ENCODE results near the gene TPO.

Gene TPO

GRCh38 chr2:1478311-1479305, 65.3 kb downstream of the TPO start:
- Histone ChIP-seq H3K4me3 (ENCODE audit: low read depth, low read length) (no peak overlapping the region), H3K36me3 (ENCODE audit: control insufficient read depth, insufficient read depth, low read length) (no peaks in the 10 kb centered on the region), H3K9me3 (ENCODE audit: control insufficient read depth, insufficient read depth, low read length) (no peaks in the 10 kb centered on the region), H3K27me3 (ENCODE audit: control insufficient read depth, insufficient read depth, low read length) (no peaks in the 10 kb centered on the region), H3K9ac (ENCODE audit: low read depth, low read length) (no peak overlapping the region), H3K4me1 (ENCODE audit: control insufficient read depth, insufficient read depth, low read length) (no peaks in the 10 kb centered on the region)

GRCh38 chr2:1479346-1479745, 66.1 kb downstream of the TPO start:
- Histone ChIP-seq H3K4me1 (ENCODE audit: control insufficient read depth, insufficient read depth, low read length) (no peaks in the 10 kb centered on the region), H3K9me3 (ENCODE audit: control insufficient read depth, insufficient read depth, low read length) (no peaks in the 10 kb centered on the region), H3K4me3 (ENCODE audit: low read depth, low read length) (no peak overlapping the region), H3K9ac (ENCODE audit: low read depth, low read length) (no peak overlapping the region), H3K36me3 (ENCODE audit: control insufficient read depth, insufficient read depth, low read length) (no peaks in the 10 kb centered on the region), H3K27me3 (ENCODE audit: control insufficient read depth, insufficient read depth, low read length) (no peaks in the 10 kb centered on the region)

GRCh38 chr2:1480671-1481076, 67.4 kb downstream of the TPO start:
- Histone ChIP-seq H3K27me3 (ENCODE audit: control insufficient read depth, insufficient read depth, low read length) (no peaks in the 10 kb centered on the region), H3K36me3 (ENCODE audit: control insufficient read depth, insufficient read depth, low read length) (no peaks in the 10 kb centered on the region), H3K9ac (ENCODE audit: low read depth, low read length) (no peak overlapping the region), H3K4me3 (ENCODE audit: low read depth, low read length) (no peak overlapping the region), H3K4me1 (ENCODE audit: control insufficient read depth, insufficient read depth, low read length) (no peaks in the 10 kb centered on the region), H3K9me3 (ENCODE audit: control insufficient read depth, insufficient read depth, low read length) (no peaks in the 10 kb centered on the region)

- no peak overlapping the region for H3K9ac ChIP-seq (ENCODE audit: low read depth, low read length)
- no peaks in the 10 kb centered on the region for H3K9me3 ChIP-seq (ENCODE audit: control insufficient read depth, insufficient read depth, low read length)
- no peaks in the 10 kb centered on the region for H3K36me3 ChIP-seq (ENCODE audit: control insufficient read depth, insufficient read depth, low read length)
- no peaks in the 10 kb centered on the region for H3K27me3 ChIP-seq (ENCODE audit: control insufficient read depth, insufficient read depth, low read length)
- H3K4me1 ChIP-seq (ENCODE audit: control insufficient read depth, insufficient read depth, low read length): no peaks in the 10 kb centered on the region
- H3K4me3 ChIP-seq (ENCODE audit: low read depth, low read length): no peak overlapping the region
Observed at GRCh38 chr2:1481406-1482252, 68.4 kb downstream of the TPO start.

- no peak overlapping the region for H3K9ac ChIP-seq (ENCODE audit: low read depth, low read length)
- no peak overlapping the region for H3K4me3 ChIP-seq (ENCODE audit: low read depth, low read length)
- H3K27me3 ChIP-seq (ENCODE audit: control insufficient read depth, insufficient read depth, low read length): no peaks in the 10 kb centered on the region
- no peaks in the 10 kb centered on the region for H3K9me3 ChIP-seq (ENCODE audit: control insufficient read depth, insufficient read depth, low read length)
- no peaks in the 10 kb centered on the region for H3K36me3 ChIP-seq (ENCODE audit: control insufficient read depth, insufficient read depth, low read length)
- H3K4me1 ChIP-seq (ENCODE audit: control insufficient read depth, insufficient read depth, low read length): no peaks in the 10 kb centered on the region
Observed at GRCh38 chr2:1482253-1482675, 69.0 kb downstream of the TPO start.

- H3K4me1 ChIP-seq (ENCODE audit: control insufficient read depth, insufficient read depth, low read length): no peaks in the 10 kb centered on the region
- no peaks in the 10 kb centered on the region for H3K9me3 ChIP-seq (ENCODE audit: control insufficient read depth, insufficient read depth, low read length)
- no peaks in the 10 kb centered on the region for H3K36me3 ChIP-seq (ENCODE audit: control insufficient read depth, insufficient read depth, low read length)
- H3K9ac ChIP-seq (ENCODE audit: low read depth, low read length): no peak overlapping the region
- H3K4me3 ChIP-seq (ENCODE audit: low read depth, low read length): no peak overlapping the region
- no peaks in the 10 kb centered on the region for H3K27me3 ChIP-seq (ENCODE audit: control insufficient read depth, insufficient read depth, low read length)
Observed at GRCh38 chr2:1482981-1483380, 69.7 kb downstream of the TPO start.

- no peaks in the 10 kb centered on the region for H3K27me3 ChIP-seq (ENCODE audit: control insufficient read depth, insufficient read depth, low read length)
- no peaks in the 10 kb centered on the region for H3K36me3 ChIP-seq (ENCODE audit: control insufficient read depth, insufficient read depth, low read length)
- H3K4me3 ChIP-seq (ENCODE audit: low read depth, low read length): no peak overlapping the region
- no peaks in the 10 kb centered on the region for H3K9me3 ChIP-seq (ENCODE audit: control insufficient read depth, insufficient read depth, low read length)
- no peaks in the 10 kb centered on the region for H3K4me1 ChIP-seq (ENCODE audit: control insufficient read depth, insufficient read depth, low read length)
- no peak overlapping the region for H3K9ac ChIP-seq (ENCODE audit: low read depth, low read length)
Observed at GRCh38 chr2:1483551-1483950, 70.3 kb downstream of the TPO start.

GRCh38 chr2:1484131-1484884, 71.0 kb downstream of the TPO start:
- Histone ChIP-seq H3K4me1 (ENCODE audit: control insufficient read depth, insufficient read depth, low read length) (no peaks in the 10 kb centered on the region), H3K4me3 (ENCODE audit: low read depth, low read length) (no peak overlapping the region), H3K9ac (ENCODE audit: low read depth, low read length) (no peak overlapping the region), H3K27me3 (ENCODE audit: control insufficient read depth, insufficient read depth, low read length) (no peaks in the 10 kb centered on the region), H3K36me3 (ENCODE audit: control insufficient read depth, insufficient read depth, low read length) (no peaks in the 10 kb centered on the region), H3K9me3 (ENCODE audit: control insufficient read depth, insufficient read depth, low read length) (no peaks in the 10 kb centered on the region)

GRCh38 chr2:1486670-1487069, 73.4 kb downstream of the TPO start:
- H3K9ac ChIP-seq (ENCODE audit: low read depth, low read length): no peak overlapping the region

GRCh38 chr2:1487758-1488157, 74.5 kb downstream of the TPO start:
- Histone ChIP-seq H3K9me3 (ENCODE audit: control insufficient read depth, insufficient read depth, low read length) (no peaks in the 10 kb centered on the region), H3K4me3 (ENCODE audit: low read depth, low read length) (no peak overlapping the region), H3K27me3 (ENCODE audit: control insufficient read depth, insufficient read depth, low read length) (no peaks in the 10 kb centered on the region), H3K9ac (ENCODE audit: low read depth, low read length) (no peak overlapping the region), H3K36me3 (ENCODE audit: control insufficient read depth, insufficient read depth, low read length) (no peaks in the 10 kb centered on the region), H3K4me1 (ENCODE audit: control insufficient read depth, insufficient read depth, low read length) (no peaks in the 10 kb centered on the region)

More at GRCh38 chr2:1486670-1487069, 73.4 kb downstream of the TPO start:
- H3K27me3 ChIP-seq (ENCODE audit: control insufficient read depth, insufficient read depth, low read length): no peaks in the 10 kb centered on the region
- H3K36me3 ChIP-seq (ENCODE audit: control insufficient read depth, insufficient read depth, low read length): no peaks in the 10 kb centered on the region
- H3K9me3 ChIP-seq (ENCODE audit: control insufficient read depth, insufficient read depth, low read length): no peaks in the 10 kb centered on the region
- no peak overlapping the region for H3K4me3 ChIP-seq (ENCODE audit: low read depth, low read length)
- no peaks in the 10 kb centered on the region for H3K4me1 ChIP-seq (ENCODE audit: control insufficient read depth, insufficient read depth, low read length)

GRCh38 chr2:1488181-1488671, 75.0 kb downstream of the TPO start:
- no peak overlapping the region for H3K4me3 ChIP-seq (ENCODE audit: low read depth, low read length)
- no peaks in the 10 kb centered on the region for H3K27me3 ChIP-seq (ENCODE audit: control insufficient read depth, insufficient read depth, low read length)
- no peaks in the 10 kb centered on the region for H3K9me3 ChIP-seq (ENCODE audit: control insufficient read depth, insufficient read depth, low read length)
- no peaks in the 10 kb centered on the region for H3K4me1 ChIP-seq (ENCODE audit: control insufficient read depth, insufficient read depth, low read length)
- H3K9ac ChIP-seq (ENCODE audit: low read depth, low read length): no peak overlapping the region
- no peaks in the 10 kb centered on the region for H3K36me3 ChIP-seq (ENCODE audit: control insufficient read depth, insufficient read depth, low read length)
